GM20000 (cell line): ENCODE measurements around the gene ATG14.
"Not testable (repeated sequence)": the region's sequence is repeated elsewhere in the genome, so short reads cannot be mapped to it uniquely, and the experiment has no call there.

ENCODE experiments used
- DNase-seq: peaks from one replicate; pipeline ENCODE4 v3.0.0; 2012; ENCODE audit warnings: low spot score
- TF ChIP-seq, protein P1 (sequence below): IDR thresholded peaks from 2 replicates; pipeline ENCODE4 v1.5.1; 2012; ENCODE audit warnings: mild to moderate bottlenecking, control low read depth; ENCODE audit errors: extremely low read depth, missing control alignments

ATG14 gene

GRCh38 chr14:55386037-55386808 is 25.4 kb downstream of the ATG14 start:
- TF ChIP-seq, protein P1, sequence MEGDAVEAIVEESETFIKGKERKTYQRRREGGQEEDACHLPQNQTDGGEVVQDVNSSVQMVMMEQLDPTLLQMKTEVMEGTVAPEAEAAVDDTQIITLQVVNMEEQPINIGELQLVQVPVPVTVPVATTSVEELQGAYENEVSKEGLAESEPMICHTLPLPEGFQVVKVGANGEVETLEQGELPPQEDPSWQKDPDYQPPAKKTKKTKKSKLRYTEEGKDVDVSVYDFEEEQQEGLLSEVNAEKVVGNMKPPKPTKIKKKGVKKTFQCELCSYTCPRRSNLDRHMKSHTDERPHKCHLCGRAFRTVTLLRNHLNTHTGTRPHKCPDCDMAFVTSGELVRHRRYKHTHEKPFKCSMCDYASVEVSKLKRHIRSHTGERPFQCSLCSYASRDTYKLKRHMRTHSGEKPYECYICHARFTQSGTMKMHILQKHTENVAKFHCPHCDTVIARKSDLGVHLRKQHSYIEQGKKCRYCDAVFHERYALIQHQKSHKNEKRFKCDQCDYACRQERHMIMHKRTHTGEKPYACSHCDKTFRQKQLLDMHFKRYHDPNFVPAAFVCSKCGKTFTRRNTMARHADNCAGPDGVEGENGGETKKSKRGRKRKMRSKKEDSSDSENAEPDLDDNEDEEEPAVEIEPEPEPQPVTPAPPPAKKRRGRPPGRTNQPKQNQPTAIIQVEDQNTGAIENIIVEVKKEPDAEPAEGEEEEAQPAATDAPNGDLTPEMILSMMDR: no peak

DNA sequence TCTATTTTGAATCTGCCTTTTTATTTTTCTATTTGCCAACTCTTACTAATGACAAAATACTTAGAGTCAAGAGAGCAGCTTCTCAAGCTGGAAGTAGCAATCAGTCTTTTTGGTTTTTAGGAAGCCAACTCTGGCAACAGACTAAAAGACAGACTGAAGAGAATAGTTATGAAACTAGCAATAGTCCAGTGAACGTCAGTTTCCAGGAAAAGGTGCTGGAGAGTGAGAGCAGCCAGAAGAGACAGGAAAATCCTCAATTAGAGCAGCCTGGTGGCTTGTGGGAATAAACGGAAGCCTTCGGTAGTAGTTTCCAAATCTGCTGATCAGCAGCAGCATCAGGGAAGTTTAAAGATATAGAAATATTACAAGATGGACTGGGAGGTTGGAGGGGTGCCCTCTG is 27.1 kb downstream of the ATG14 start:
- no peak for DNase-seq
- TF ChIP-seq, protein P1: no peak

More at GRCh38 chr14:55386037-55386808, 25.4 kb downstream of the ATG14 start:
- DNase-seq: no peak

GRCh38 chr14:55383541-55384140 is 28.0 kb downstream of the ATG14 start:
- TF ChIP-seq, protein P1: no peak
- no peak for DNase-seq

DNA sequence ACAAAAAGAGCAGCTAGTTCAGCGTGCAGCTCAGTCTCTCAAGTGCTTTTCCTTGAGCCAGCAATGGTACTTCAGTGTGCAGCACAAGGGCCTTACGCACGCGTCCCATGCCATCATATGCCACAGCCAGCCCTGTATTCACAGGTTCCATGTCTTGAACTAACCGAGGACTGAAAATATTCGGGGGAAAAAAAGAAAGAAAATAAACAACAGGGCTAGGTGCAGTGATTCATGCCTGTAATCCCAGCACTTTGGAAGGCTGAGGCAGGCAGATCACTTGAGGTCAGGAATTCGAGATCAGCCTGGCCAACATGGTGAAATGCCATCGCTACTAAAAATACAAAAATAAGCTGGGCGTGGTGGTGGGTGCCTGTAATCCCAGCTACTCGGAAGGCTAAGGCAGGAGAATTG is 28.6 kb downstream of the ATG14 start:
- DNase-seq: not testable (repeated sequence)

DNA sequence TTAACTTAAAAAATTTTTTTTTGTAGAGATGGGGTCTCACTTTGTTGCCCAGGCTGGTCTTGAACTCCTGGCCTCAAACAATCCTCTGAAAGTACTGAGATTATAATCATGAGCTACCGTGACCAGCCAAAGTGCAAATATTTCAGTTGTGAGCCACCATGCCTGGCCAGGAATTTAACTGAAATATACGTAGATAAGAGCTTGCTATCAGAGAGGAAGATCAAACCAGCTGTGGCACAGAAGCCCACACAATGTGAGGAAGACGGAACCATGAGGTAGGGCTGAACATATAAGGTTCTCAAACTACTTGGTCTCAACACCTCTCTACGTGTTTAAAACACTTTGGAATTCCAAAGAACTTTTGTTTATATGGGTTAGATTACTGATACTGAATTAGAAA is 29.1 kb downstream of the ATG14 start:
- TF ChIP-seq, protein P1: no peak
- DNase-seq: no peak

- TF ChIP-seq, protein P1: no peak
These were observed 30.1 kb downstream of the ATG14 start for GRCh38 chr14:55381561-55381960.

DNA sequence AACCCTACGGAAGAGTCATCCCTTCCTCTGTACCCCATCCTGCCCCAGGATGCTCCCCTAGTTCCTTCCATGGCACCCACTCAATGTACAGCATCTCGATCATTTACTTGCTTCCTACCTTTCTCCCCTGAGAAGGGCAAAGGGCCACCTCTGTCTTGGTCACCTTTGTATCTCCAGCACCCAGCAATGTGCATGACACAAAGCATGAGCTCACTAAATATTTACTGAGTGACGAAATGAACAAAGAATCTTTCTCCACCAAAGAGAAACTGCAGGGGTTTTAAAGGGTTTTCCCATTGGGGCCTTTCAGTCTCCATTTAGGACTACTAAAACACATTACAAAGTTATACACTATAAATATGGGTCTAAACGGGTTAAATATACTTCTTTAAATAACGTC is 30.6 kb downstream of the ATG14 start:
- no peak for DNase-seq
- TF ChIP-seq, protein P1: no peak

More at GRCh38 chr14:55381561-55381960, 30.1 kb downstream of the ATG14 start:
- no peak for DNase-seq
